Measurements from ENCODE around the gene SFR1. TPM values are rescaled to one million over a fixed set of nuclear protein-coding genes. Genes with fewer than 3 reads are reported as not detected.

SFR1 gene
- total RNA-seq, 1 experiment from 2014 or later: 2.9 TPM

DNA sequence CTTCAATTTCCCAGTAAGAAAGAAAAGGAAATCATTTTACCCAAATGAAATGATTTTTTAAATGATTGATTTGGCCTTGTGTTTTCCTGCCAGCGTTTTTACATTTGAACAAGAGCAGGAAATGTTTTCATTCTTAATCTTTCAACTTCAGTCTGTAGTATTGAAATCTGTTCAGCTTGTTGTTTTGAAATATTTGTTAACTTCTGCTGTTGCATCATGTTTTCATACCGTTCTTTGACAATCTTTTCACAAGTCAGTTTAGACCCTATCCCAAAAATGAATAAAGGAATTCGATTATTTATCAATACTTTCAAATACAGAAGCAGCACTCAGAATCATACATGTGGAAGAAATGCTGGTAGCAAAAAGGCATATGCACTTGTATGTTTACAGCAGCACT, 8.1 kb downstream of the SFR1 start:
- no peaks in the 10 kb centered on the region for H3K9me3 ChIP-seq (ENCODE audit: low read length)
- DNase-seq (no peak), ATAC-seq (no peak)
- no peaks in the 10 kb centered on the region for H3K79me2 ChIP-seq (ENCODE audit: low read length)
- TF ChIP-seq CTCF (conservative IDR thresholded peaks at IDR 0.05; ENCODE audit: low read depth, low read length): no peak
- no peak for TF ChIP-seq EZH2 (IDR thresholded peaks at IDR 0.05; ENCODE audit: low read length, unreplicated experiment)
- no peak overlapping the region for H3K4me2 ChIP-seq (ENCODE audit: low read length)
- no peak overlapping the region for H3K4me3 ChIP-seq (ENCODE audit: low read length)
- H4K20me1 ChIP-seq (ENCODE audit: low read length): no peaks in the 10 kb centered on the region
- no peak overlapping the region for H2AFZ ChIP-seq (ENCODE audit: low read length)
- ChIA-PET POLR2A (ENCODE audit: unreplicated experiment) (no interaction called here), CTCF (no interaction called here)
- H3K9ac ChIP-seq (ENCODE audit: low read length): no peak overlapping the region
- H3K36me3 ChIP-seq (ENCODE audit: low read depth, low read length): no peaks in the 10 kb centered on the region
- no peaks in the 10 kb centered on the region for H3K9me2 ChIP-seq (replicated peaks; ENCODE audit: low read length)
- no TSS peak for BruUV-seq (replicated peaks)
- no peaks in the 10 kb centered on the region for H3K27me3 ChIP-seq (ENCODE audit: low read length)
- intact Hi-C loops (cut with micrococcal nuclease): no loop called here
- peaks cover 6% of the 10 kb centered on the region; the same call in 1 of the 2 replicates for H3K4me1 ChIP-seq (ENCODE audit: insufficient read depth, low read length)
- H3K27ac ChIP-seq (ENCODE audit: low read length): no peak overlapping the region
- no peaks in the 10 kb centered on the region for H3F3A ChIP-seq (ENCODE audit: low read length, unreplicated experiment)

DNA sequence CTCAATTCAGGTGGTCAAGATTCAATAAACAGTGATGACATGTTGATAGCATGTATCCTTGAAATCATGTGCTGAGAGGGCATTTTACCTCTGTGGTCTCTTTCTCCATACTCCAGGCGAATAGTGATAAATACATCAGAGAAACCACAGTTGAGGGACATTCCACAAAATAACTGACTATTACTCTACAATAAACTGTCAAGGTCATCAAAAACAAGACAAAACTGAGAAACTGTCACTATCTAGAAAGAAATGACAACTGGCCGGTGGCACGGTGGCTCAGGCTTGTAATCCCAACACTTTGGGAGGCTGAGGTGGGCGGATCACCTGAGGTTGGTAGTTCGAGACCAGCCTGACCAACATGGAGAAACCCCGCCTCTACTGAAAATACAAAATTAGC, 16.2 kb downstream of the SFR1 start:
- Histone ChIP-seq H3K4me1 (ENCODE audit: insufficient read depth, low read length) (no peaks in the 10 kb centered on the region), H3K27ac (ENCODE audit: low read length) (no peak overlapping the region), H4K20me1 (ENCODE audit: low read length) (no peaks in the 10 kb centered on the region), H3K36me3 (ENCODE audit: low read depth, low read length) (no peaks in the 10 kb centered on the region), H3K9me3 (ENCODE audit: low read length) (no peaks in the 10 kb centered on the region), H3K4me2 (ENCODE audit: low read length) (no peak overlapping the region), H3K4me3 (ENCODE audit: low read length) (no peak overlapping the region), H3K9ac (ENCODE audit: low read length) (no peak overlapping the region), H3F3A (ENCODE audit: low read length, unreplicated experiment) (no peaks in the 10 kb centered on the region), H3K79me2 (ENCODE audit: low read length) (no peaks in the 10 kb centered on the region), H2AFZ (ENCODE audit: low read length) (no peak overlapping the region), H3K27me3 (ENCODE audit: low read length) (no peaks in the 10 kb centered on the region), H3K9me2 (replicated peaks; ENCODE audit: low read length) (no peaks in the 10 kb centered on the region)
- ATAC-seq: no peak
- POLR2A ChIA-PET (ENCODE audit: unreplicated experiment): no interaction called here
- no peak for TF ChIP-seq EZH2 (IDR thresholded peaks at IDR 0.05; ENCODE audit: low read length, unreplicated experiment)
- no peak for TF ChIP-seq CTCF (conservative IDR thresholded peaks at IDR 0.05; ENCODE audit: low read depth, low read length)
- no peak for TF ChIP-seq EZH2phosphoT487 (IDR thresholded peaks at IDR 0.05; ENCODE audit: borderline replicate concordance, low read length)
- no TSS peak for BruUV-seq (replicated peaks)
- intact Hi-C loops (cut with micrococcal nuclease): loop anchor here (5.0 kb wide), 1 partner anchor 69 kb away; no protein-coding TSS in a partner anchor
- DNase-seq: no peak
- CTCF ChIA-PET: no interaction called here

- TF ChIP-seq EZH2phosphoT487 (IDR thresholded peaks at IDR 0.05; ENCODE audit: borderline replicate concordance, low read length): no peak
- peak; percentile 73 for TF ChIP-seq CTCF (conservative IDR thresholded peaks at IDR 0.05; ENCODE audit: low read depth, low read length)
- no peaks in the 10 kb centered on the region for H3K9me2 ChIP-seq (replicated peaks; ENCODE audit: low read length)
- no peaks in the 10 kb centered on the region for H3K9me3 ChIP-seq (ENCODE audit: low read length)
- BruUV-seq (replicated peaks): no TSS peak
- no peak overlapping the region for H2AFZ ChIP-seq (ENCODE audit: low read length)
- POLR2A ChIA-PET (ENCODE audit: unreplicated experiment): no interaction called here
- H3K4me1 ChIP-seq (ENCODE audit: insufficient read depth, low read length): no peaks in the 10 kb centered on the region
- no peaks in the 10 kb centered on the region for H4K20me1 ChIP-seq (ENCODE audit: low read length)
- H3K4me3 ChIP-seq (ENCODE audit: low read length): no peak overlapping the region
- H3K79me2 ChIP-seq (ENCODE audit: low read length): no peaks in the 10 kb centered on the region
- no peaks in the 10 kb centered on the region for H3K27me3 ChIP-seq (ENCODE audit: low read length)
- no peak overlapping the region for H3K4me2 ChIP-seq (ENCODE audit: low read length)
- H3K36me3 ChIP-seq (ENCODE audit: low read depth, low read length): no peaks in the 10 kb centered on the region
- CTCF ChIA-PET: interaction anchor here (0.6 to 1.0 kb wide), 3 partner anchors 90 to 251 kb away, joined by 3 read pairs; no protein-coding TSS in a partner anchor
- no peaks in the 10 kb centered on the region for H3F3A ChIP-seq (ENCODE audit: low read length, unreplicated experiment)
- no peak overlapping the region for H3K9ac ChIP-seq (ENCODE audit: low read length)
- ATAC-seq (peak; percentile 49; the same call in 1 of the 2 replicates), DNase-seq (peak; percentile 30)
- intact Hi-C loops (cut with micrococcal nuclease): loop anchor here (5.0 kb wide), 1 partner anchor 68 kb away; no protein-coding TSS in a partner anchor
- H3K27ac ChIP-seq (ENCODE audit: low read length): no peak overlapping the region
Observed at GRCh38 chr10:104139221-104139620, 17.2 kb downstream of the SFR1 start.
